Panc1 (cell line): ENCODE results near the gene RCN1.

Experiments
- POLR2AphosphoS5 ChIP-seq: IDR thresholded peaks from 2 replicates; pipeline ENCODE4 v1.6.1; 2012; ENCODE audit warnings: mild to moderate bottlenecking, low read depth, low read length, moderate library complexity
- REST ChIP-seq, 2 experiments: IDR thresholded peaks; 2 replicates each; pipeline ENCODE4 v1.6.1; 2011 to 2012; ENCODE audit warnings: low read depth in 2 of 2, control low read depth in 1 of 2, low read length in 1 of 2, mild to moderate bottlenecking in 1 of 2, moderate library complexity in 1 of 2; ENCODE audit not compliant: insufficient read depth in 1 of 2
- TF ChIP-seq, protein P1 (sequence below): fragments of 450-650 bp; IDR thresholded peaks from 2 replicates; pipeline ENCODE4 v1.5.1; 2017; ENCODE audit warnings: mild to moderate bottlenecking

GRCh38 chr11:32094923-32095322 is 4.0 kb downstream of the RCN1 start:
- TF ChIP-seq, protein P1, sequence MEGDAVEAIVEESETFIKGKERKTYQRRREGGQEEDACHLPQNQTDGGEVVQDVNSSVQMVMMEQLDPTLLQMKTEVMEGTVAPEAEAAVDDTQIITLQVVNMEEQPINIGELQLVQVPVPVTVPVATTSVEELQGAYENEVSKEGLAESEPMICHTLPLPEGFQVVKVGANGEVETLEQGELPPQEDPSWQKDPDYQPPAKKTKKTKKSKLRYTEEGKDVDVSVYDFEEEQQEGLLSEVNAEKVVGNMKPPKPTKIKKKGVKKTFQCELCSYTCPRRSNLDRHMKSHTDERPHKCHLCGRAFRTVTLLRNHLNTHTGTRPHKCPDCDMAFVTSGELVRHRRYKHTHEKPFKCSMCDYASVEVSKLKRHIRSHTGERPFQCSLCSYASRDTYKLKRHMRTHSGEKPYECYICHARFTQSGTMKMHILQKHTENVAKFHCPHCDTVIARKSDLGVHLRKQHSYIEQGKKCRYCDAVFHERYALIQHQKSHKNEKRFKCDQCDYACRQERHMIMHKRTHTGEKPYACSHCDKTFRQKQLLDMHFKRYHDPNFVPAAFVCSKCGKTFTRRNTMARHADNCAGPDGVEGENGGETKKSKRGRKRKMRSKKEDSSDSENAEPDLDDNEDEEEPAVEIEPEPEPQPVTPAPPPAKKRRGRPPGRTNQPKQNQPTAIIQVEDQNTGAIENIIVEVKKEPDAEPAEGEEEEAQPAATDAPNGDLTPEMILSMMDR: no peak
- TF ChIP-seq POLR2AphosphoS5: no peak
- TF ChIP-seq REST (IDR thresholded peaks at IDR 0.05; ENCODE audit: insufficient read depth in 1 of 2, low read depth in 2 of 2, low read length in 1 of 2): no peak
